Measurements from ENCODE around the gene SKI.
A peak's percentile ranks its signal among the peaks of the same experiment; 100 is the strongest.

Gene SKI

GRCh38 chr1:2271211-2271721 lies 43.1 kb downstream of the SKI start:
- H3K4me3 ChIP-seq (ENCODE audit: low read depth, low read length): no peak overlapping the region
- DNase-seq (ENCODE audit: low read depth): no peak
- no peak for TF ChIP-seq CTCF (conservative IDR thresholded peaks at IDR 0.05; ENCODE audit: low read depth, low read length)

GRCh38 chr1:2271841-2272655 lies 43.9 kb downstream of the SKI start:
- TF ChIP-seq CTCF (conservative IDR thresholded peaks at IDR 0.05; ENCODE audit: low read depth, low read length): no peak
- DNase-seq (ENCODE audit: low read depth): no peak
- H3K4me3 ChIP-seq (ENCODE audit: low read depth, low read length): no peak overlapping the region

GRCh38 chr1:2272686-2273400 lies 44.7 kb downstream of the SKI start:
- no peak for TF ChIP-seq CTCF (conservative IDR thresholded peaks at IDR 0.05; ENCODE audit: low read depth, low read length)
- no peak overlapping the region for H3K4me3 ChIP-seq (ENCODE audit: low read depth, low read length)
- DNase-seq (ENCODE audit: low read depth): no peak

- DNase-seq (ENCODE audit: low read depth): no peak
- TF ChIP-seq CTCF (conservative IDR thresholded peaks at IDR 0.05; ENCODE audit: low read depth, low read length): no peak
- H3K4me3 ChIP-seq (ENCODE audit: low read depth, low read length): no peak overlapping the region
Measured at GRCh38 chr1:2273401-2274090, 45.4 kb downstream of the SKI start.

GRCh38 chr1:2274231-2274928 lies 46.3 kb downstream of the SKI start:
- peak; percentile 3 for TF ChIP-seq CTCF (conservative IDR thresholded peaks at IDR 0.05; ENCODE audit: low read depth, low read length)
- no peak overlapping the region for H3K4me3 ChIP-seq (ENCODE audit: low read depth, low read length)
- no peak for DNase-seq (ENCODE audit: low read depth)

GRCh38 chr1:2274929-2275475 lies 46.9 kb downstream of the SKI start:
- no peak for TF ChIP-seq CTCF (conservative IDR thresholded peaks at IDR 0.05; ENCODE audit: low read depth, low read length)
- peak; percentile 22 for DNase-seq (ENCODE audit: low read depth)
- no peak overlapping the region for H3K4me3 ChIP-seq (ENCODE audit: low read depth, low read length)

All from choroid plexus epithelial cell (primary cell).